Activated naive CD8-positive, alpha-beta T cell (primary cell): Measurements from ENCODE around the gene TCHHL1.

Experiments used
- H3K27ac Mint-ChIP-seq: one replicate; pipeline ENCODE4 v1.8.0; 2021; ENCODE audit warnings: mixed read lengths
- H3K27me3 Mint-ChIP-seq: one replicate; pipeline ENCODE4 v1.8.0; 2021; ENCODE audit warnings: mixed read lengths
- H3K36me3 Mint-ChIP-seq: one replicate; pipeline ENCODE4 v1.8.0; 2021; ENCODE audit warnings: mixed read lengths
- H3K4me1 Mint-ChIP-seq: one replicate; pipeline ENCODE4 v1.8.0; 2021; ENCODE audit warnings: low read depth, mixed read lengths
- H3K4me3 Mint-ChIP-seq: one replicate; pipeline ENCODE4 v1.8.0; 2021; ENCODE audit warnings: mild to moderate bottlenecking, mixed read lengths
- H3K9me3 Mint-ChIP-seq: one replicate; pipeline ENCODE4 v1.8.0; 2021; ENCODE audit warnings: low read depth, mixed read lengths

The TCHHL1 gene

GRCh38 chr1:152089014-152089674, at the start of gene TCHHL1:
TSS of gene TCHHL1 (minus strand) at chr1:152089064. CDS start at chr1:152088143, 921 bp downstream.
- Mint-ChIP-seq H3K27ac (no peak within 1 kb of the TSS), H3K36me3 (peaks cover 7% of the 10 kb centered on the region), H3K27me3 (peaks cover 22% of the 10 kb centered on the region), H3K9me3 (peaks cover 20% of the 10 kb centered on the region), H3K4me1 (no peaks in the 10 kb centered on the region), H3K4me3 (no peak within 1 kb of the TSS)

GRCh38 chr1:152137215-152137614, 48.4 kb upstream of the TCHHL1 start:
- H3K4me1 Mint-ChIP-seq = no peaks in the 10 kb centered on the region
- no peak overlapping the region for H3K4me3 Mint-ChIP-seq
- H3K27ac Mint-ChIP-seq = no peak overlapping the region
- peaks cover 5% of the 10 kb centered on the region for H3K9me3 Mint-ChIP-seq
- peaks cover 17% of the 10 kb centered on the region for H3K27me3 Mint-ChIP-seq
- H3K36me3 Mint-ChIP-seq = no peaks in the 10 kb centered on the region

GRCh38 chr1:152130186-152130585, 41.3 kb upstream of the TCHHL1 start:
- peaks cover 5% of the 10 kb centered on the region for H3K9me3 Mint-ChIP-seq
- H3K27me3 Mint-ChIP-seq = peaks cover 37% of the 10 kb centered on the region
- no peak overlapping the region for H3K27ac Mint-ChIP-seq
- H3K36me3 Mint-ChIP-seq = no peaks in the 10 kb centered on the region
- no peaks in the 10 kb centered on the region for H3K4me1 Mint-ChIP-seq
- no peak overlapping the region for H3K4me3 Mint-ChIP-seq

- H3K27me3 Mint-ChIP-seq = peaks cover 36% of the 10 kb centered on the region
- no peaks in the 10 kb centered on the region for H3K36me3 Mint-ChIP-seq
- H3K27ac Mint-ChIP-seq = no peak overlapping the region
- H3K4me3 Mint-ChIP-seq = no peak overlapping the region
- H3K4me1 Mint-ChIP-seq = no peaks in the 10 kb centered on the region
- no peaks in the 10 kb centered on the region for H3K9me3 Mint-ChIP-seq
These were observed 38.8 kb upstream of the TCHHL1 start for GRCh38 chr1:152127673-152128072.

- H3K4me1 Mint-ChIP-seq = no peaks in the 10 kb centered on the region
- H3K36me3 Mint-ChIP-seq = no peaks in the 10 kb centered on the region
- H3K9me3 Mint-ChIP-seq = no peaks in the 10 kb centered on the region
- H3K4me3 Mint-ChIP-seq = no peak overlapping the region
- no peak overlapping the region for H3K27ac Mint-ChIP-seq
- peaks cover 35% of the 10 kb centered on the region for H3K27me3 Mint-ChIP-seq
These were observed 37.1 kb upstream of the TCHHL1 start for GRCh38 chr1:152125834-152126443.

GRCh38 chr1:152118915-152119314, 30.1 kb upstream of the TCHHL1 start:
- peaks cover 26% of the 10 kb centered on the region for H3K27me3 Mint-ChIP-seq
- no peak overlapping the region for H3K27ac Mint-ChIP-seq

GRCh38 chr1:152115344-152115743, 26.5 kb upstream of the TCHHL1 start, which contains the start of gene TCHH:
TSS of gene TCHH (minus strand) at chr1:152115444. CDS start at chr1:152114080, 1,364 bp downstream.
- H3K36me3 Mint-ChIP-seq = peaks cover 2% of the 10 kb centered on the region
- no peaks in the 10 kb centered on the region for H3K9me3 Mint-ChIP-seq
- H3K4me3 Mint-ChIP-seq = no peak within 1 kb of the TSS
- no peak within 1 kb of the TSS for H3K27ac Mint-ChIP-seq
- no peaks in the 10 kb centered on the region for H3K4me1 Mint-ChIP-seq
- H3K27me3 Mint-ChIP-seq = peaks cover 22% of the 10 kb centered on the region

More at GRCh38 chr1:152118915-152119314, 30.1 kb upstream of the TCHHL1 start:
- H3K9me3 Mint-ChIP-seq = no peaks in the 10 kb centered on the region
- no peak overlapping the region for H3K4me3 Mint-ChIP-seq
- no peaks in the 10 kb centered on the region for H3K4me1 Mint-ChIP-seq
- no peaks in the 10 kb centered on the region for H3K36me3 Mint-ChIP-seq

GRCh38 chr1:152112885-152113432, 24.1 kb upstream of the TCHHL1 start:
- H3K4me3 Mint-ChIP-seq = no peak overlapping the region
- H3K4me1 Mint-ChIP-seq = no peaks in the 10 kb centered on the region
- H3K9me3 Mint-ChIP-seq = no peaks in the 10 kb centered on the region
- H3K36me3 Mint-ChIP-seq = peaks cover 2% of the 10 kb centered on the region
- H3K27me3 Mint-ChIP-seq = peaks cover 17% of the 10 kb centered on the region
- no peak overlapping the region for H3K27ac Mint-ChIP-seq

GRCh38 chr1:152112101-152112884, 23.4 kb upstream of the TCHHL1 start:
- Mint-ChIP-seq H3K4me1 (peaks cover 5% of the 10 kb centered on the region), H3K27me3 (peaks cover 17% of the 10 kb centered on the region), H3K27ac (no peak overlapping the region), H3K36me3 (peaks cover 2% of the 10 kb centered on the region), H3K4me3 (no peak overlapping the region), H3K9me3 (no peaks in the 10 kb centered on the region)

- peaks cover 6% of the 10 kb centered on the region for H3K4me1 Mint-ChIP-seq
These were observed 22.7 kb upstream of the TCHHL1 start for GRCh38 chr1:152111515-152111968.

GRCh38 chr1:152110860-152111514, 22.1 kb upstream of the TCHHL1 start:
- Mint-ChIP-seq H3K9me3 (no peaks in the 10 kb centered on the region), H3K36me3 (peaks cover 2% of the 10 kb centered on the region), H3K4me1 (peaks cover 6% of the 10 kb centered on the region), H3K27me3 (peaks cover 13% of the 10 kb centered on the region), H3K27ac (no peak overlapping the region), H3K4me3 (no peak overlapping the region)

More at GRCh38 chr1:152111515-152111968, 22.7 kb upstream of the TCHHL1 start:
- Mint-ChIP-seq H3K27me3 (peaks cover 12% of the 10 kb centered on the region), H3K27ac (no peak overlapping the region), H3K9me3 (no peaks in the 10 kb centered on the region), H3K4me3 (no peak overlapping the region), H3K36me3 (peaks cover 2% of the 10 kb centered on the region)

- Mint-ChIP-seq H3K4me3 (no peak overlapping the region), H3K27ac (no peak overlapping the region), H3K4me1 (peaks cover 6% of the 10 kb centered on the region), H3K36me3 (peaks cover 2% of the 10 kb centered on the region), H3K27me3 (peaks cover 14% of the 10 kb centered on the region), H3K9me3 (no peaks in the 10 kb centered on the region)
These were observed 21.5 kb upstream of the TCHHL1 start for GRCh38 chr1:152110365-152110859.

GRCh38 chr1:152109998-152110294, 21.1 kb upstream of the TCHHL1 start:
- H3K27me3 Mint-ChIP-seq = peaks cover 16% of the 10 kb centered on the region
- H3K27ac Mint-ChIP-seq = no peak overlapping the region
- no peaks in the 10 kb centered on the region for H3K9me3 Mint-ChIP-seq
- H3K4me1 Mint-ChIP-seq = peaks cover 6% of the 10 kb centered on the region
- peaks cover 2% of the 10 kb centered on the region for H3K36me3 Mint-ChIP-seq
- no peak overlapping the region for H3K4me3 Mint-ChIP-seq

- H3K27ac Mint-ChIP-seq = no peak overlapping the region
- H3K36me3 Mint-ChIP-seq = peaks cover 2% of the 10 kb centered on the region
- H3K9me3 Mint-ChIP-seq = no peaks in the 10 kb centered on the region
- peaks cover 14% of the 10 kb centered on the region for H3K27me3 Mint-ChIP-seq
- no peak overlapping the region for H3K4me3 Mint-ChIP-seq
- H3K4me1 Mint-ChIP-seq = peaks cover 6% of the 10 kb centered on the region
These were observed 20.6 kb upstream of the TCHHL1 start for GRCh38 chr1:152109231-152109997.
